Measurements from ENCODE around the gene AMPD3.
"Not testable (repeated sequence)": the region's sequence is repeated elsewhere in the genome, so short reads cannot be mapped to it uniquely, and the experiment has no call there.

AMPD3 gene

GRCh38 chr11:10432493-10432892 lies 22.6 kb upstream of the AMPD3 start:
- POLR2A ChIA-PET = no interaction called here
- TF ChIP-seq CTCF (IDR thresholded peaks at IDR 0.05; ENCODE audit: insufficient read depth, low read length, missing control alignments) = no peak
- no peak overlapping the region for H3K4me3 ChIP-seq (ENCODE audit: low read depth, low read length)
- CTCF ChIA-PET = no interaction called here
- no peak for DNase-seq (ENCODE audit: low read depth, low spot score)

GRCh38 chr11:10432971-10433370 lies 22.1 kb upstream of the AMPD3 start:
- POLR2A ChIA-PET = no interaction called here
- CTCF ChIA-PET = interaction anchor here (1.2 kb wide), 2 partner anchors 10 to 19 kb away, joined by 3 to 5 read pairs; no protein-coding TSS in a partner anchor
- H3K4me3 ChIP-seq (ENCODE audit: low read depth, low read length) = no peak overlapping the region
- no peak for DNase-seq (ENCODE audit: low read depth, low spot score)
- no peak for TF ChIP-seq CTCF (IDR thresholded peaks at IDR 0.05; ENCODE audit: insufficient read depth, low read length, missing control alignments)

GRCh38 chr11:10436224-10436623 lies 18.8 kb upstream of the AMPD3 start:
- no peak for TF ChIP-seq CTCF (IDR thresholded peaks at IDR 0.05; ENCODE audit: insufficient read depth, low read length, missing control alignments)
- H3K4me3 ChIP-seq (ENCODE audit: low read depth, low read length) = no peak overlapping the region
- ChIA-PET CTCF (interaction anchor here (0.7 kb wide), 1 partner anchor 10 kb away, joined by 3 read pairs; no protein-coding TSS in a partner anchor), POLR2A (no interaction called here)
- no peak for DNase-seq (ENCODE audit: low read depth, low spot score)

DNA sequence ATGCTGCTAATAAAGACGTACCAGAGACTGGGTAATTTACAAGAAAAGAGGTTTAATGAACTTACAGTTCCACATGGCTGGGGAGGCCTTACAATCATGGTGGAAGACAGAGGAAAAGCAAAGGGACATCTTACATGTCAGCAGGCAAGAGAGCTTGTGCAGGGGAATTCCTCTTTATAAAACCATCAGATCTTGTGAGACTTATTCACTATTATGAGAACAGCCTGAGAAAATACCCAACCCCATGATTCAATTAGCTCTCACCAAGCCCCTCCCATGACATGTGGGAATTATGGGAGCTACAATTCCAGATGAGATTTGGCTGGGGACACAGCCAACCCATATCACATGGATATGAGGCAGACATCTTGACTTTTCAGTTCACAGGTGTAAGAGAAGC lies 18.4 kb upstream of the AMPD3 start:
- POLR2A ChIA-PET; H3K4me3 ChIP-seq (ENCODE audit: low read depth, low read length); DNase-seq (ENCODE audit: low read depth, low spot score): not testable (repeated sequence)
- CTCF ChIA-PET = interaction anchor here (2.3 kb wide), 1 partner anchor 18 kb away, joined by 7 read pairs; the partner anchor contains the start of gene AMPD3

DNA sequence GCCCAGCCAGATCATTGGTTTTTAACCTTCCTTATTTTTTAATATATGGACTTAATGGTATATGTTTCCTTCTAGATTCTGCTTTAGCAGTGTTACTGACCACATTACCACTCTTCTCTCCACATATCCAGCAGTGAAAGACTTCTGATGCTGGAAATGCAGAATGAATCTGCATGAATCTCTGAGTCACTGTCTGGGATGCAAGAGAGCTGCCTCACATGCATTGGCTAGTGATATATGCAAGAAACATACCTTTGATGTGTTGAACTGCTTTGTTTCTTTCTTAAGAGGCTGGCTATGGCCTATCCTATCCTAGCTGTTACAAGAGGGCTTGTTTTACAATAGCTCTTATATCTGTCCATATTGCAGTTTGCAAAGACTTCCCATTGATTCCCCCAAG lies 16.6 kb upstream of the AMPD3 start:
- ChIA-PET CTCF (interaction anchor here (0.6 to 2.3 kb wide), 2 partner anchors 16 to 32 kb away, joined by 4 to 7 read pairs; partner anchors contain the start of gene AMPD3), POLR2A (no interaction called here)
- no peak overlapping the region for H3K4me3 ChIP-seq (ENCODE audit: low read depth, low read length)
- DNase-seq (ENCODE audit: low read depth, low spot score) = no peak
- TF ChIP-seq CTCF (IDR thresholded peaks at IDR 0.05; ENCODE audit: insufficient read depth, low read length, missing control alignments) = no peak

DNA sequence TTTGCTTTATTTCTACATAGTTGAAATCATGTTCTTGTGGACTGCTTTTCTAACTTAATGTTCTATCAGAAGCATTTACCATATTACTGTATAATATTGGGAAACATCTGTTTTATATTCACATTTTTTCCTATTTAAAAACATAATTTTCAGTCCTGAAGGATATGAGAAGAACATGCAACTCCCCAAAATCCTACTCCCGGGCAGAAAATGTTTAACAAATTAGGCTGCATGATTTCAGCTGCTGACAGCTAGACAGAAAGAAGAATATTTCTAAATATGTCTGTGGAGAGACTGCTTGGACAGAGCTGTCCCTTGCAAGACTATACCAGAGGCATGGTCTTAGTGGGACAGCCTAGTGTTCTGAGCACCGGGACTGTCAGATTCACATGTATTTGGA lies 15.7 kb upstream of the AMPD3 start:
- no peak for TF ChIP-seq CTCF (IDR thresholded peaks at IDR 0.05; ENCODE audit: insufficient read depth, low read length, missing control alignments)
- ChIA-PET POLR2A (no interaction called here), CTCF (interaction anchor here (1.5 kb wide), 1 partner anchor 37 kb away, joined by 4 read pairs; no protein-coding TSS in a partner anchor)
- DNase-seq (ENCODE audit: low read depth, low spot score) = no peak
- H3K4me3 ChIP-seq (ENCODE audit: low read depth, low read length) = no peak overlapping the region

DNA sequence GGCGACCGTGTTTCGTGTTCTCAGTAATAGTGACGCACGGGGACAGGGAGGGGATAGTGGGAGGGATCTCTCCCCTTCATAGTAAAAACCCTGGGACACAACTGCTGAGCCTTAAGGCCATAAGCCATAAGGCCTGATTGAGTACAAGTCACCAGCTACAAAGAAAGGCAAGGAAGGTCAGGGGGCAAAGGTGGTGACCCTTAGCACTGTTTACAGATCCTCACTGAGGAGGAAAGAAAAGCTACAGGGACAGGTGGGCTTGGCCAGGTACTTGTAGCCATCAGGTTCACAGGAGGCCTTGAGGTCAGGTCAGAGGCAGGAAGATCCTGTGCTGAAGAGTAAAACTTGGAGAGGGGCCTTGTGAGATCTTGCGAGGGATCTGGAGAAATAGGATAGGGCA lies 15.1 kb upstream of the AMPD3 start:
- ChIA-PET POLR2A (no interaction called here), CTCF (interaction anchor here (0.8 to 1.5 kb wide), 4 partner anchors 10 to 37 kb away, joined by 3 to 4 read pairs (median 3); no protein-coding TSS in a partner anchor)
- TF ChIP-seq CTCF (IDR thresholded peaks at IDR 0.05; ENCODE audit: insufficient read depth, low read length, missing control alignments) = no peak
- no peak overlapping the region for H3K4me3 ChIP-seq (ENCODE audit: low read depth, low read length)
- no peak for DNase-seq (ENCODE audit: low read depth, low spot score)

Data from AG04449 (cell line).